Measurements from ENCODE around the gene PARD3. TPM values are rescaled to one million over a fixed set of nuclear protein-coding genes. Genes with fewer than 3 reads are reported as not detected.

PARD3 gene
- total RNA-seq, 1 experiment from 2014 or later: 51.8 TPM

DNA sequence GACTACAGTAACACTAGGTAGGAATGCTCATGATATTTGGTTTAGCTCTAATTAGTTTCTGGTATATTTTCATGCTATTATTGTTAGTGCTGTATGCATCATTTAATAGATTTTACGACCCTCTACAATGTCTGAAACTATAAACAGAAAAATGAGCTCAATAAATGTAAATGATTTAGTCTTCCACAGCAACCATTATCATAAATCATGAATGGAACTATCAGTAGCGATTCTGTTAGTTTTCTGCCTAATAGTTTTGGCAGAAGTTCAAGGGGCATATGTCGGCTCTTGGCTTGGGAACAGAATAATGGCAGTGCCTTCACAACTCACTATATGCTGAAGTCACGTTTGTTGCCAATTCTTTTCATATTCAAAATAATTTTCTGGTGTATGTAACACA lies 494.8 kb downstream of the PARD3 start (continued):
- TF ChIP-seq, protein P1, sequence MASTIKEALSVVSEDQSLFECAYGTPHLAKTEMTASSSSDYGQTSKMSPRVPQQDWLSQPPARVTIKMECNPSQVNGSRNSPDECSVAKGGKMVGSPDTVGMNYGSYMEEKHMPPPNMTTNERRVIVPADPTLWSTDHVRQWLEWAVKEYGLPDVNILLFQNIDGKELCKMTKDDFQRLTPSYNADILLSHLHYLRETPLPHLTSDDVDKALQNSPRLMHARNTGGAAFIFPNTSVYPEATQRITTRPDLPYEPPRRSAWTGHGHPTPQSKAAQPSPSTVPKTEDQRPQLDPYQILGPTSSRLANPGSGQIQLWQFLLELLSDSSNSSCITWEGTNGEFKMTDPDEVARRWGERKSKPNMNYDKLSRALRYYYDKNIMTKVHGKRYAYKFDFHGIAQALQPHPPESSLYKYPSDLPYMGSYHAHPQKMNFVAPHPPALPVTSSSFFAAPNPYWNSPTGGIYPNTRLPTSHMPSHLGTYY (CRISPR knock-in tag; IDR thresholded peaks at IDR 0.05): no peak
- TF ChIP-seq, protein P2, sequence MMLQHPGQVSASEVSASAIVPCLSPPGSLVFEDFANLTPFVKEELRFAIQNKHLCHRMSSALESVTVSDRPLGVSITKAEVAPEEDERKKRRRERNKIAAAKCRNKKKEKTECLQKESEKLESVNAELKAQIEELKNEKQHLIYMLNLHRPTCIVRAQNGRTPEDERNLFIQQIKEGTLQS (CRISPR knock-in tag; conservative IDR thresholded peaks at IDR 0.05): no peak
- no peak for TF ChIP-seq MXD4 (CRISPR knock-in tag; IDR thresholded peaks at IDR 0.05; ENCODE audit: borderline replicate concordance)
- TF ChIP-seq SMAD4 (CRISPR knock-in tag; IDR thresholded peaks at IDR 0.05): no peak
- TF ChIP-seq HMGA2 (CRISPR knock-in tag; IDR thresholded peaks at IDR 0.05): no peak
- TF ChIP-seq, protein P3, sequence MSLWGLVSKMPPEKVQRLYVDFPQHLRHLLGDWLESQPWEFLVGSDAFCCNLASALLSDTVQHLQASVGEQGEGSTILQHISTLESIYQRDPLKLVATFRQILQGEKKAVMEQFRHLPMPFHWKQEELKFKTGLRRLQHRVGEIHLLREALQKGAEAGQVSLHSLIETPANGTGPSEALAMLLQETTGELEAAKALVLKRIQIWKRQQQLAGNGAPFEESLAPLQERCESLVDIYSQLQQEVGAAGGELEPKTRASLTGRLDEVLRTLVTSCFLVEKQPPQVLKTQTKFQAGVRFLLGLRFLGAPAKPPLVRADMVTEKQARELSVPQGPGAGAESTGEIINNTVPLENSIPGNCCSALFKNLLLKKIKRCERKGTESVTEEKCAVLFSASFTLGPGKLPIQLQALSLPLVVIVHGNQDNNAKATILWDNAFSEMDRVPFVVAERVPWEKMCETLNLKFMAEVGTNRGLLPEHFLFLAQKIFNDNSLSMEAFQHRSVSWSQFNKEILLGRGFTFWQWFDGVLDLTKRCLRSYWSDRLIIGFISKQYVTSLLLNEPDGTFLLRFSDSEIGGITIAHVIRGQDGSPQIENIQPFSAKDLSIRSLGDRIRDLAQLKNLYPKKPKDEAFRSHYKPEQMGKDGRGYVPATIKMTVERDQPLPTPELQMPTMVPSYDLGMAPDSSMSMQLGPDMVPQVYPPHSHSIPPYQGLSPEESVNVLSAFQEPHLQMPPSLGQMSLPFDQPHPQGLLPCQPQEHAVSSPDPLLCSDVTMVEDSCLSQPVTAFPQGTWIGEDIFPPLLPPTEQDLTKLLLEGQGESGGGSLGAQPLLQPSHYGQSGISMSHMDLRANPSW (CRISPR knock-in tag; conservative IDR thresholded peaks at IDR 0.05; ENCODE audit: low read depth): no peak
- no peak for TF ChIP-seq KAT7 (CRISPR knock-in tag; IDR thresholded peaks at IDR 0.05; ENCODE audit: borderline replicate concordance)
- TF ChIP-seq, protein P4, sequence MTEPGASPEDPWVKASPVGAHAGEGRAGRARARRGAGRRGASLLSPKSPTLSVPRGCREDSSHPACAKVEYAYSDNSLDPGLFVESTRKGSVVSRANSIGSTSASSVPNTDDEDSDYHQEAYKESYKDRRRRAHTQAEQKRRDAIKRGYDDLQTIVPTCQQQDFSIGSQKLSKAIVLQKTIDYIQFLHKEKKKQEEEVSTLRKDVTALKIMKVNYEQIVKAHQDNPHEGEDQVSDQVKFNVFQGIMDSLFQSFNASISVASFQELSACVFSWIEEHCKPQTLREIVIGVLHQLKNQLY (CRISPR knock-in tag; IDR thresholded peaks at IDR 0.05): no peak
- TF ChIP-seq PRRX2 (CRISPR knock-in tag; IDR thresholded peaks at IDR 0.05): no peak
- TF ChIP-seq TP53 (CRISPR knock-in tag; IDR thresholded peaks at IDR 0.05): no peak
- TF ChIP-seq, protein P5, sequence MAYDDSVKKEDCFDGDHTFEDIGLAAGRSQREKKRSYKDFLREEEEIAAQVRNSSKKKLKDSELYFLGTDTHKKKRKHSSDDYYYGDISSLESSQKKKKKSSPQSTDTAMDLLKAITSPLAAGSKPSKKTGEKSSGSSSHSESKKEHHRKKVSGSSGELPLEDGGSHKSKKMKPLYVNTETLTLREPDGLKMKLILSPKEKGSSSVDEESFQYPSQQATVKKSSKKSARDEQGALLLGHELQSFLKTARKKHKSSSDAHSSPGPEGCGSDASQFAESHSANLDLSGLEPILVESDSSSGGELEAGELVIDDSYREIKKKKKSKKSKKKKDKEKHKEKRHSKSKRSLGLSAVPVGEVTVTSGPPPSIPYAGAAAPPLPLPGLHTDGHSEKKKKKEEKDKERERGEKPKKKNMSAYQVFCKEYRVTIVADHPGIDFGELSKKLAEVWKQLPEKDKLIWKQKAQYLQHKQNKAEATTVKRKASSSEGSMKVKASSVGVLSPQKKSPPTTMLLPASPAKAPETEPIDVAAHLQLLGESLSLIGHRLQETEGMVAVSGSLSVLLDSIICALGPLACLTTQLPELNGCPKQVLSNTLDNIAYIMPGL (CRISPR knock-in tag; IDR thresholded peaks at IDR 0.05): no peak
- TF ChIP-seq ELF4 (CRISPR knock-in tag; IDR thresholded peaks at IDR 0.05; ENCODE audit: low read depth): no peak

DNA sequence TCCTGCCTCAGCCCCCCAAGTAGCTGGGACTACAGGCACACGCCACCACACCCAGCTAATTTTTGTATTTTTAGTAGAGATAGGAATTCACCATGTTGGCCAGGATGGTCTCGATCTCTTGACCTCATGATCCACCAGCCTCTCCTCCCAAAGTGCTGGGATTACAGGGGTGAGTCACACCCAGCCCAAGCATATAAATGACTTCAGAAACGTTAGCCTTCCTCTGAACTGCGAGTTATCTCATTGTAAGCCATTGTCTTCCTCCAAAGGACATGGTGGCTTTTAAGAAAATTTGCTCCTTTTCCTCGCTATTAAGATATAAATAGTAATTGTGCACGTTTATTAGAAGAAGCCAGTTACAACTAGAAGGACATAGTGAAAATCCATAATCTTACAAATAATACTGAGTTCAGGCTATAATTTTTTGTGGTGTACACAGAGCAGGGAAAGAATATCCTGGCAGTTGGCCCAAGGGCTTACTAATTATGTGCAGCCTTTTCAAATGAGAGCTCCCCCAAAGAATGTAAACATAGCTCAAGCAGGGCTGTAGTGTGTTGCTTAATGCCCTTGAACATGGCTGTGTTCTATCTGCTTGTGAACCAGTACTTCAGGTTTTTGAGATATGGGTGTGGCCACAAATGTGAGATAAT lies 495.8 kb downstream of the PARD3 start:
- no peak for ATAC-seq
- TF ChIP-seq, protein P6, sequence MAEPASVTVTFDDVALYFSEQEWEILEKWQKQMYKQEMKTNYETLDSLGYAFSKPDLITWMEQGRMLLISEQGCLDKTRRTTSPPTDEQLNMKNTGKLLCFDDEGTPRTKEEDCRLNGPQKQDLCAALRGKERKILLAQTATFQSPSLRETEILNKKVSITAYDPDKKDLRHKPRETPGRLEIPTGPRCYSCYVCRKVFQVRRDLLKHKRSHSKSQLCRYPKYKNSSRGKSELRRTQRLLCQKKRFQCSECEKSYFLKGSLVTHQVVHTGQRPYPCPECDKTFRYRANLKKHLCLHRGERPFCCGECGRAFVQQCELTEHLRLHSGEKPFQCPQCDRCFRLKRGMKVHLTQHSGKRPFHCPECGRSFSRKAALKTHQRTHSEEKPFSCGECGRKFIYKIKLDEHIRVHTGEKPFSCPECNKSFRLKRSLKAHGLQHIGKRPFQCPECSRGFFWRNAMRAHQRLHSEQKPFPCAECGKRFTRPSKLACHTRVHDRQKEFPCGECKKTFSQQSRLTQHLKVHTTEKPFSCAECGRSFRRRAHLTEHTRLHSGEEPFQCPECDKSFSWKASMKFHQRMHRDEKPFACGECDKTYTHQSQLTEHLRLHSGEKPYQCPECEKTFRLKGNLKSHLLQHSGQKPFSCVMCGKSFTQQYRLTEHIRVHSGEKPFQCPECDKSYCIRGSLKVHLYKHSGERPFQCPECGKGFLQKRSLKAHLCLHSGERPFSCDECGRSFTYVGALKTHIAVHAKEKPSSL (CRISPR knock-in tag; conservative IDR thresholded peaks at IDR 0.05): no peak
- TF ChIP-seq ZNF263 (CRISPR knock-in tag; IDR thresholded peaks at IDR 0.05; ENCODE audit: low read depth): no peak
- no peak for TF ChIP-seq GTF2I (CRISPR knock-in tag; conservative IDR thresholded peaks at IDR 0.05)
- TF ChIP-seq KAT7 (CRISPR knock-in tag; IDR thresholded peaks at IDR 0.05; ENCODE audit: borderline replicate concordance): no peak
- TF ChIP-seq, protein P7, sequence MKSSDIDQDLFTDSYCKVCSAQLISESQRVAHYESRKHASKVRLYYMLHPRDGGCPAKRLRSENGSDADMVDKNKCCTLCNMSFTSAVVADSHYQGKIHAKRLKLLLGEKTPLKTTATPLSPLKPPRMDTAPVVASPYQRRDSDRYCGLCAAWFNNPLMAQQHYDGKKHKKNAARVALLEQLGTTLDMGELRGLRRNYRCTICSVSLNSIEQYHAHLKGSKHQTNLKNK (CRISPR knock-in tag; IDR thresholded peaks at IDR 0.05): no peak
- TF ChIP-seq, protein P8, sequence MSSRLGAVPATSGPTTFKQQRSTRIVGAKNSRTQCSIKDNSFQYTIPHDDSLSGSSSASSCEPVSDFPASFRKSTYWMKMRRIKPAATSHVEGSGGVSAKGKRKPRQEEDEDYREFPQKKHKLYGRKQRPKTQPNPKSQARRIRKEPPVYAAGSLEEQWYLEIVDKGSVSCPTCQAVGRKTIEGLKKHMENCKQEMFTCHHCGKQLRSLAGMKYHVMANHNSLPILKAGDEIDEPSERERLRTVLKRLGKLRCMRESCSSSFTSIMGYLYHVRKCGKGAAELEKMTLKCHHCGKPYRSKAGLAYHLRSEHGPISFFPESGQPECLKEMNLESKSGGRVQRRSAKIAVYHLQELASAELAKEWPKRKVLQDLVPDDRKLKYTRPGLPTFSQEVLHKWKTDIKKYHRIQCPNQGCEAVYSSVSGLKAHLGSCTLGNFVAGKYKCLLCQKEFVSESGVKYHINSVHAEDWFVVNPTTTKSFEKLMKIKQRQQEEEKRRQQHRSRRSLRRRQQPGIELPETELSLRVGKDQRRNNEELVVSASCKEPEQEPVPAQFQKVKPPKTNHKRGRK (CRISPR knock-in tag; IDR thresholded peaks at IDR 0.05; ENCODE audit: borderline replicate concordance): no peak
- TF ChIP-seq JAZF1 (CRISPR knock-in tag; IDR thresholded peaks at IDR 0.05): no peak
- no peak for TF ChIP-seq ZNF121 (CRISPR knock-in tag; IDR thresholded peaks at IDR 0.05)
- no peak for TF ChIP-seq TP53 (CRISPR knock-in tag; IDR thresholded peaks at IDR 0.05)
- no peak for TF ChIP-seq RORB (CRISPR knock-in tag; IDR thresholded peaks at IDR 0.05)
- TF ChIP-seq, protein P9, sequence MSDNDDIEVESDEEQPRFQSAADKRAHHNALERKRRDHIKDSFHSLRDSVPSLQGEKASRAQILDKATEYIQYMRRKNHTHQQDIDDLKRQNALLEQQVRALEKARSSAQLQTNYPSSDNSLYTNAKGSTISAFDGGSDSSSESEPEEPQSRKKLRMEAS (CRISPR knock-in tag; IDR thresholded peaks at IDR 0.05): no peak
- TF ChIP-seq GABPB1 (CRISPR knock-in tag; IDR thresholded peaks at IDR 0.05): no peak
- no peak for TF ChIP-seq ELF4 (CRISPR knock-in tag; IDR thresholded peaks at IDR 0.05; ENCODE audit: low read depth)
- no peak for TF ChIP-seq SOX15 (CRISPR knock-in tag; IDR thresholded peaks at IDR 0.05)
- POLR2A ChIA-PET: no interaction called here

More for the DNA sequence above, 495.8 kb downstream of the PARD3 start:
- Mint-ChIP-seq H3K27ac (no peak overlapping the region), H3K36me3 (no peaks in the 10 kb centered on the region), H3K4me1 (peaks cover 36% of the 10 kb centered on the region), H3K4me3 (no peak overlapping the region), H3K27me3 (ENCODE audit: low read depth) (no peaks in the 10 kb centered on the region), H3K9me3 (no peaks in the 10 kb centered on the region)
- DNase-seq (ENCODE audit: low spot score): no peak
- CTCF ChIA-PET: interaction anchor here (1.5 kb wide), 1 partner anchor 14 kb away, joined by 4 read pairs; no protein-coding TSS in a partner anchor
